HL-60/S4 (cell line): ENCODE measurements around the gene WWP2.

Experiments used
- in situ Hi-C: fragments of 300-500 bp; cut with MboI; formaldehyde crosslinking; loops from 2 replicates; pipeline ENCODE4 v1.14.3; 2022; ENCODE audit warnings: low sequenced_read_pairs

The WWP2 gene

GRCh38 chr16:69886726-69887125, 124.6 kb downstream of the WWP2 start:
- in situ Hi-C loops = no loop called here

GRCh38 chr16:69888005-69888590, 126.0 kb downstream of the WWP2 start:
- in situ Hi-C loops = no loop called here

GRCh38 chr16:69889295-69889964, 127.3 kb downstream of the WWP2 start:
- in situ Hi-C loops = no loop called here

GRCh38 chr16:69890114-69890891, 128.2 kb downstream of the WWP2 start:
- in situ Hi-C loops = no loop called here

- in situ Hi-C loops = no loop called here
Observed at GRCh38 chr16:69890892-69891282, 128.8 kb downstream of the WWP2 start.

- in situ Hi-C loops = no loop called here
Observed at GRCh38 chr16:69892378-69892777, 130.2 kb downstream of the WWP2 start.

- in situ Hi-C loops = no loop called here
Observed at GRCh38 chr16:69893106-69893505, 131.0 kb downstream of the WWP2 start.

- in situ Hi-C loops = no loop called here
Observed at GRCh38 chr16:69894676-69895075, 132.5 kb downstream of the WWP2 start.

GRCh38 chr16:69903865-69904415, 141.8 kb downstream of the WWP2 start:
- in situ Hi-C loops = no loop called here

- in situ Hi-C loops = no loop called here
Observed at GRCh38 chr16:69904495-69905170, 142.5 kb downstream of the WWP2 start.

- in situ Hi-C loops = no loop called here
Observed at GRCh38 chr16:69905171-69905555, 143.0 kb downstream of the WWP2 start.

GRCh38 chr16:69906838-69907401, 144.8 kb downstream of the WWP2 start:
- in situ Hi-C loops = no loop called here

- in situ Hi-C loops = no loop called here
Observed at GRCh38 chr16:69909043-69909442, 146.9 kb downstream of the WWP2 start.

GRCh38 chr16:69909760-69910159, 147.6 kb downstream of the WWP2 start:
- in situ Hi-C loops = no loop called here

GRCh38 chr16:69910964-69911363, 148.8 kb downstream of the WWP2 start:
- in situ Hi-C loops = no loop called here

GRCh38 chr16:69916462-69916861, 154.3 kb downstream of the WWP2 start:
- in situ Hi-C loops = no loop called here

GRCh38 chr16:69917311-69917710, 155.2 kb downstream of the WWP2 start:
- in situ Hi-C loops = no loop called here

GRCh38 chr16:69917739-69918138, 155.6 kb downstream of the WWP2 start:
- in situ Hi-C loops = no loop called here

- in situ Hi-C loops = no loop called here
Observed at GRCh38 chr16:69918241-69918640, 156.1 kb downstream of the WWP2 start.

- in situ Hi-C loops = no loop called here
Observed at GRCh38 chr16:69921127-69921526, 159.0 kb downstream of the WWP2 start.

GRCh38 chr16:69922200-69922599, 160.1 kb downstream of the WWP2 start:
- in situ Hi-C loops = no loop called here
